MM.1S (cell line): ENCODE measurements around the gene ROBO2.

Experiments
- EZH2 ChIP-seq: fragments of 300-600 bp; sonication (generic); optimal IDR thresholded peaks from 2 replicates; pipeline ENCODE3; 2017; ENCODE audit warnings: low read depth, mild to moderate bottlenecking, antibody characterized with exemption, low read length, mixed read lengths
- EZH2phosphoT487 ChIP-seq: fragments of 300-600 bp; sonication (generic); IDR thresholded peaks from 2 replicates; pipeline ENCODE4 v1.6.1; 2018; ENCODE audit warnings: antibody characterized with exemption, low read length
- TF ChIP-seq, protein P1 (sequence below): fragments of 300-600 bp; sonication (generic); IDR thresholded peaks from 2 replicates; pipeline ENCODE4 v1.5.1; 2016; ENCODE audit warnings: antibody characterized with exemption, low read length, mixed read lengths

GRCh38 chr3:77342027-77342426 lies 302.1 kb downstream of the ROBO2 start:
- TF ChIP-seq, protein P1, sequence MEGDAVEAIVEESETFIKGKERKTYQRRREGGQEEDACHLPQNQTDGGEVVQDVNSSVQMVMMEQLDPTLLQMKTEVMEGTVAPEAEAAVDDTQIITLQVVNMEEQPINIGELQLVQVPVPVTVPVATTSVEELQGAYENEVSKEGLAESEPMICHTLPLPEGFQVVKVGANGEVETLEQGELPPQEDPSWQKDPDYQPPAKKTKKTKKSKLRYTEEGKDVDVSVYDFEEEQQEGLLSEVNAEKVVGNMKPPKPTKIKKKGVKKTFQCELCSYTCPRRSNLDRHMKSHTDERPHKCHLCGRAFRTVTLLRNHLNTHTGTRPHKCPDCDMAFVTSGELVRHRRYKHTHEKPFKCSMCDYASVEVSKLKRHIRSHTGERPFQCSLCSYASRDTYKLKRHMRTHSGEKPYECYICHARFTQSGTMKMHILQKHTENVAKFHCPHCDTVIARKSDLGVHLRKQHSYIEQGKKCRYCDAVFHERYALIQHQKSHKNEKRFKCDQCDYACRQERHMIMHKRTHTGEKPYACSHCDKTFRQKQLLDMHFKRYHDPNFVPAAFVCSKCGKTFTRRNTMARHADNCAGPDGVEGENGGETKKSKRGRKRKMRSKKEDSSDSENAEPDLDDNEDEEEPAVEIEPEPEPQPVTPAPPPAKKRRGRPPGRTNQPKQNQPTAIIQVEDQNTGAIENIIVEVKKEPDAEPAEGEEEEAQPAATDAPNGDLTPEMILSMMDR: no peak
- no peak for TF ChIP-seq EZH2
- no peak for TF ChIP-seq EZH2phosphoT487
